HG02973 (cell line): ENCODE measurements around the gene SYCP3.

Experiments
- ATAC-seq: cut with Tn5 transposase; IDR thresholded peaks from one replicate; pipeline ENCODE4 v1.9.1; 2021; ENCODE audit warnings: moderate library complexity; ENCODE audit not compliant: unreplicated experiment

SYCP3 gene

DNA sequence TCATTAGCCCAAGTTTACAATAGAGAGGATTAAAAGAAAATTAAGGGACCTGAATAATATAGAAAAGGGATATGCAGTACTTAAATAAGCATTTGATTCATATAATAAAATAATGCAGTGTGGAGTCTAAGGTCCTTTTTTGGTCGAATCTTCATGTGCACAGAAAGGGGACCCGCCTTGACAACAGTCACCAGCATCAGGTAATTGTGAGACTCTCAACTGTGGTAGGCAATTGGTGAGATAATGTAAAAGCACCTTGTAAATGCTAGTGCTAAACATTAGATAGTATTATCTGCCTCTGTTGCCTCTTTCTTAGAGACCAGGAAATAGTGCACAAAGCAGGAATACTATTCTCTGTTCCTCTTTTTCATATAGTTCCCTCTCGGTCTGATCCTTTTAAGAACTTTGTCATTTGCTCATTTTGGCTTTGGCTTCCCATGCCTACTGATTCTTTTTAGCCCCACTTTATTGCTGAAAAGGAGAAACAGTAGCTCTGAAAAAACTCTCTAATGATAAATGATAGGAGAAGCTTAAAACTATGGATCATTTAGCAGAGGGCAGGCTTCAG is 24.3 kb downstream of the SYCP3 start:
- no peak for ATAC-seq

DNA sequence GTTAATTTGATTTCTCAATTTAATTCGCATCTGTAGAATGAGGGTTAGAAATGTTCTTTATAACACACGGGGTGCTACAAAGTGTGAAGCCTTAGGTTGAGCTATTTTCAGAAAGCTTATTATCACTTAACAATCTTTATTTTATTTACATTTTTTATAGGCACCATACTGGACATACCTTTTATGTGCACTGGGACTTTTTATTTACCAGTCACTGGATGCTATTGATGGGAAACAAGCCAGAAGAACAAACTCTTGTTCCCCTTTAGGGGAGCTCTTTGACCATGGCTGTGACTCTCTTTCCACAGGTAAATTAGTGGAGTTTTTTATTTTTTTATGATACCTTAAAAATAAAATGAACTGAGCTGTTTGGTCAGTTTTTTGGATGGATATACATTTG is 25.3 kb downstream of the SYCP3 start:
- no peak for ATAC-seq

DNA sequence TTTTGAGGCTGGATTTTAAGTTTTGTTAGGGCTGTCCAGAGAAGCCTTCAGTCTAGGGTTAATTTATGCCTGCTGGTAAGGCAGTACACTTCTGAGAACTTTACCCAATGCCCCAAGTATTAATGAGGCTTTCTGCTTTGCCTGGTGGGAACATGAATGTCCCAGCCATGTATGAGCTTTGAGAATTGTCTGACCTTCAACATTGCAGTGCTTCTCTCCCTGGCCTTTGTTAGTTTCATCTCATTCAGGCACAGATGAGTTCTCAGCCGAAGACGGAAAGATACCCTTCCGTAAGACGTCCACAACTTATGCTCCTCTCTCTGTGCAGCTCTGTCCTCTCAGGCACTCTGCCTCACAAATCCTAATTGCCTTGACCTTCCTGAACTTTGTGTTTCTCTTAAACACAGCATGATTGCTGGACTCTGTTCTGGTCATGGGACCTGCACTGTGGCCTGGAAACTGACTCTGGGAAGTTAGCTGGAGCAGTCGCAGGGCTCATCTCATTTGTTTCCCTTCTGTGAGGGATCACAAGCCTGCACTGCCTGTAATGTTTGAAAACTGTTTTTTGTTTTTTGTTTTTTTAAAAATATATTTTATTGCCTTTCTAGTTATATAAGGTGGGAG is 26.1 kb downstream of the SYCP3 start:
- ATAC-seq = no peak

DNA sequence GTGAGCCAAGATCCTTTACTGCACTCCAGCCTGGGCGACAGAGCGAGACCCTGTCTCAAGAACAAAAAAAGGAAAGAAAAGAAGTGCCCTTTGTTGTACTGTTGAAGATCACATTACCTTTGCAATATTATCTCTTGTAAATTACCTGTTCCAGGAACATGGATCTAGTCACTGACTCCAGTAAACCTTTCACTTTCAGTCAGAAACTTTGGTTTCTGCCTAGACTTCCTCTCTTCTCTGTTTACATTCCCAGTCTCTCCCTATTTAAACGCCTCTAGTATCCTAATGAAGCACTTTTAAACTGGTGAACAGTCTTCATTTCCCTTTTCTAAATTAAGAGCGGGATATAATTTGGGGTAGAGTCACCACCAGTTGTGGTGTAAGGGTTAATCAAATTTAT is 29.0 kb downstream of the SYCP3 start:
- ATAC-seq = no peak

DNA sequence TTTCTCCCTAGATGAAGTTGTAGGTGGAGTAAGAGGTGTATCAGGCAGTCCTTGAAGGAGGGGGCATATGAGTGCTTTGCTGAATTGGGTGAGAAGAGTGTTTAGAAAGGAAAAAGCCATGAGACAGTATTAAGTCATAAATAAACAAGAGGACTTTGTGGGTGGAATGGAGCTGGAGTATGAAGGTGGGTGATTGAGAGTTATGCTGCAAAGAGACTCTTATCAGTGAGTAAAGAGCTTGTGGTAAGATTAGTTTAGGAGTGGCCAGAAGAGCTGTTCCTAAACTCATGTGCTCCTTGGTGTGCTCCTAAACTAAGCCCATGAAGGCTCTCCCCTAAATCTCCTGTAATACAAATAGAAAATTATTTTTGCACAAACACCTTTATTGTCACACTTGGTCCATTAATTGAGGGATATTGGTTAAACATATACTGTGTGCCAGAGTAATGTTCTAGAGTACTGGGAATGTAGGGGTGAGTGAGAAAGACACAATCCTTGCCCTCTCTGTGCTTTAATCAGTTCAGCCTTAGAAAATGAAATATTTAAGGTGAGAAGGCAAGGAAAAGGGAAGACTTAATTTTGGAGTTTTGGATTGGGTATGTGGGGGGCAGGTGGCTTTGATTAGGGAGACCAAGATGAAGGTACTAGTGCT is 32.0 kb downstream of the SYCP3 start:
- ATAC-seq = no peak

DNA sequence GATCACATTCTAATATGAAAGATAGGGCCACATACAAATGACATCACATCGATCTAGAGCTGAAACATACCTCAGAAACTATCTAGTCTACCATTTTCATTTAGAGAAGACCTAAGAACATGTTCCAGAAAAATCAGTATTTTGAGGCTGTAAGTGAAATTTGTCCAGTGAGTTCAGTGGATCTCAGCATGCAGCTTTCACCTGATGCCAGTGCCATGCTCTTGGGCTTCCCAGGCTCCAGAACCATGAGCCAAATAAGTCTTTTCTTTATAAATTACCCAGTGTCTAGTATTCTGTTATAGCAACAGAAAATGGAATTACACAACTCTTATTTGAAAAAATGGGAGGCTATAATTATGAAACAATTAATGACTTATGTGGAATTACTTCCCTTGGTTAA is 32.9 kb downstream of the SYCP3 start:
- ATAC-seq = no peak

DNA sequence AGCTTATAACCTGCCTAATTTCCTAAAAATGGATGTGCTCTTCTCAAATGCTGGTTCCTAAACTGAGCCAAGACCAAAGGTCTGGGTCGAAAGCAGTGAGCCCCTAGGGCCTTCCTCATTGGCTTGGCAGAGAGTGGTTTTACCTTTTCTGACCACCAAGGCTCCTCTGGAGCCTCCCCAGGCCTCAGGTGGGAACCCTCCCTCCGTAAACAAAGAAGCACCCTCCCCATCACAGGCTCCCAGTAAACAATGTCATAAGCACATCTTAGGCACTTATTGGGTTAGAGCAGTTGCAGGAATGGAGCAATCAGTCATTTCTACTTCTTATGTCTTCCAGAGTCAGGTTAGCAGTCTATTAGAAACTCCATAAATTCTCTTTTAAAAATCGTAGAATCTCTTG is 35.8 kb downstream of the SYCP3 start:
- no peak for ATAC-seq

DNA sequence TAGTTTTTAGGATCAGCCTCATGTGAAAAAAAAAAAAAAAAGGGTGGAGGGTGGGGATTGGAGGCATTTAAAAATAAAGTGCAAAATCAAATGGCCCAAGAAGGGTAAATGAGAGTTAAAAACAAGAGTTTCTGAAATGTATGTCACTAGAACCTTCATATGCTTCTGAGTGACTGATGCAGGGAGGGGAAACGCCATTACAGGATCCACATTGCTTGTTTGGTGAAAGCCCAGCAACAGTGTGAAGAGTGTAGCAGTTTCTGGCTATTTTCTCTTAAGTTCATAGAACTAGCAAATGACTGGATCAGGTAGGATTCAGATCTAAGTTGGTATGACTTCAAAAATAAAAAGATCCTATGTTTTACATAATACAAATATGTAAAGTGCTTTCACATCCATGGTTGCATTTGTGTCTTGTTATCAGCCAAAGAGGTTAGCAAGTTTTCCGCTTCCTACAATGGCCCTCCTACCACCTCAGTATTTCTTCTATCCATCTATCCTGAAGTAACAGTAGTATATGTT is 38.9 kb downstream of the SYCP3 start:
- no peak for ATAC-seq

DNA sequence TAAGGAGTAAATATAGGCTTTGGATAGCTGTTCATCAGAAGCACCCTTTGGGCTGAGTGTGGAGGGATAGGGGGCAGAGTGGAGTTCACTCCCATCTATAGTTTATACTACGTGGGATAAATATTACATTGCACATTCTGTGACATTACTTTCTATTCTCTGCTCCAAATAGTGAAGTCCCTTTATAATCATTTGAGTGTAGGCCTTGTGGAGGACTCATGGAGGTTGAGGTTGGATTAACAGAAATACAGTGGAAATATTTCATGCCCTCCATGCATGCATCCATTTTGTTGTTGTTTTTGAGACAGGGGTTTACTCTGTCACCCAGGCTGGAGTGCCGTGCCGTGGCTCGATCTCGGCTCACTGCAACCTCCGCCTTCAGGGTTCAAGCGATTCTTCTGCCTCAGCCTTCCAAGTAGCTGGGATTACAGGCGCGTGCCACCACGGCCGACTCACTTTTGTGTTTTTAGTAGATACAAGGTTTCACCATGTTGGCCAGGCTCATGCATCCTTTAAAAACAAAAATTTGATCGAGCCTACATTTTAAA is 40.4 kb downstream of the SYCP3 start:
- no peak for ATAC-seq

DNA sequence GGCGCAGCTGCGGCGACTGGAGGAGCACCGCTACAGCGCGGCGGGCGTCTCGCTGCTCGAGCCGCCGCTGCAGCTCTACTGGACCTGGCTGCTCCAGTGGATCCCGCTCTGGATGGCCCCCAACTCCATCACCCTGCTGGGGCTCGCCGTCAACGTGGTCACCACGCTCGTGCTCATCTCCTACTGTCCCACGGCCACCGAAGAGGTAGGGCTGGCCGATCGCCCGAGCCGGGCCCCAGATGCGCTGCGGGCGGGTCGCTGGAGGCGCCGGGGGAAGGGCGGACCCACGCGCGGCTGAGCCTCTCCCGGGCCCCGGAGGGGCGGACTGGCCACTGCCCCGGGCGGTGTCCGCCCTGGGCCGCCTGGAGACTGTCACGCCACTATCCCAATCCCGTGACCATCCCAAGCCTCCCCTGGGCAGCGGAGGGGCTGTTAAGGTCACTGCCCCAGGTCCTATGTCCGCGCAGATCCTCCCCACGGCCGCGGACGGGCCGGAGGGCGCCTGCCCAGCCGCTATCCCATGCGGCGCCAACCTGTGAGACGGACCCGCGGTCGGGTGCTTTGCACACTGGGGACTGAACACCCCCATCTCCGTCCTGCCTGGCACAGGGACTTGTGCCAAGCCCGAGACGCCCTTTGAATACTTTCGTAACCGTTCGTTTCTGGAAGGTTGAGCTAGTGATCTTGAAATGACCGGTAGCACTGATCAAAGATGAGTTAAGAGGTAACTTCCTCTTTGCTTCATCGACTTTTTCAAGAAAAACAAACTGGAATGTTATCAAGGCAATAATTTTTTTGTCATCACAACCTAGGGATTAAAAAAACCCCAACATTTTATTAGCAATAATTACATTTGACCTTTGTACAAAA is 41.1 kb downstream of the SYCP3 start:
- peak; percentile 26 for ATAC-seq

DNA sequence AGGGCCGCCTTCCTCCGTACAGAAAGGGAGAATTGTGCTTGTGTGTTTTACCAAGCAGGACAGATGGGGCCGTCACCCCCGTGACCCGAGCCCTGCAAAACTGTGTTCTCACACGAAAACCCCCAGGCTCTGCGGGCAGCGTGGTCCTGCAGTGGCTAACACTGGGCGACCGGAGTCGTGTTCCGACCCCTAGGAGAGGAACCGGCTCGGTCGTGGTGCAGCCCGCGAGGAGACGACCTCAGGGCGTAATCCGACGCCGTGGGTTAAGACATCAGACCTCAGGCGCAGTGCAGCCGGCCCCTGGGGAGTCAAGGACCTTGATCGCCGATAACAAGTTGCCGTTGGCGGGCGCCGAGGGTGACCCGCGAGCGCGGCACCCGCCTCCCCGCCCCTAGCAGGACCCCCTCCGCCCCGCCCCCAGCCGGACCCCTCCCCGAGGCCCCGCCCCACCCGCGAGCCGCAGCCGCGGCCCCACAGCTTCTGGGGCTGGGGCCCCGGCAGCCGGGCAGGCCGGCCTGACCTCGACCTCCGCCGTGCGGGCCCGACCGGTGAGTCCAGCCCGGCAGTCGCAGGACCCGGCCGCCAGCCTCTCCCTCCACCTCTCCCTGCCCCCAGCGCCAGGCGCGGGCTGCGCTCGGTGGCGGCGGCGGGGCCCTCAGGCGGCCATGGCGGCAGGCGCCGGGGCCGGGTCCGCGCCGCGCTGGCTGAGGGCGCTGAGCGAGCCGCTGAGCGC is 41.9 kb downstream of the SYCP3 start, which contains the start of gene CHPT1:
Gene CHPT1, plus strand, starts transcription at position 444 of the 733 bp plus-strand sequence. Its CDS starts 222 bp downstream, at position 666.
- ATAC-seq = peak; percentile 63

DNA sequence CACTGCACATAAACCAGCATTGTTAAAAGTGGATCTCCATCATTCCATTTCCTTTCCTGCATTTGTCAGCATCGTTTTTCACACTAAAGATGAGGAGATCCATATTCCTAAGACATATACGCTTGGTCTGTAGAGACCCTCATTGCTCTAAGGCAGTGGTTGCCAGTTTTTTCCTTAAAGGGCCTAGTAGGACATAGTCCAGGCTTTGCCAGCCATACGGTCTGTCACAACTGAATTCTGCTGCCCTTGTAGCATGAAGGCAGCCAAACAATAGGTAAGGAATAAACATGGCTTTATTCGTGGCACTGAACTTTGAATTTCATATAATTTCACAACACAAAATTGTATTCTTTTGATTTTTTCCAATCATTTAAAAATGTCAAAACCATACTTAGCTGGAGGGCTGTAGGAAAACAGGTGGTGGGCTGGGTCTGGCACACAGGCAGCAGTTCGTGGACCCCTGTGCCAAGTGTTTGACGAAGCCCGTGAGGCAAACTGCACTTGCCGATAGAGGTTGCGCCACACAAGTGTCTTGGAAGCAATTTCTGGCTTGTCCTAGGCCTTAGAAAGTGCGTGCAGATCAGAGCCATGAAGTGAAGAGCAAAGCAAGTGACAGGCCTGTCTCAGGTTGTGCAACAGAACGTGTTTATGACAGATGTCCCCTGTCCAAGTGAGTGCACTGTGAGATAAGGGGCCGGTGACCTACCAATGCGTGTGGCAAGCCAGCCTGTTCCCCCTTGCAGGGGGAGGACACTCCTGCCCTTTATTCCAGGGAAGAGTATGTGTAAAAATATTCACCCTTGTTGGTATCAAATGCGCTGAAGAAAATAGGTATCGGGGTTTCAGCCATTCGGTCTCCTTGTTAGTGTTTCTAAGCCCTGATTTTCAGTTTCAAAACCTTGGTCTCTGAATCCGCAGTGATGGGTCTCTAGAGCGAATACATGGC is 42.7 kb downstream of the SYCP3 start:
- ATAC-seq = peak; percentile 9

DNA sequence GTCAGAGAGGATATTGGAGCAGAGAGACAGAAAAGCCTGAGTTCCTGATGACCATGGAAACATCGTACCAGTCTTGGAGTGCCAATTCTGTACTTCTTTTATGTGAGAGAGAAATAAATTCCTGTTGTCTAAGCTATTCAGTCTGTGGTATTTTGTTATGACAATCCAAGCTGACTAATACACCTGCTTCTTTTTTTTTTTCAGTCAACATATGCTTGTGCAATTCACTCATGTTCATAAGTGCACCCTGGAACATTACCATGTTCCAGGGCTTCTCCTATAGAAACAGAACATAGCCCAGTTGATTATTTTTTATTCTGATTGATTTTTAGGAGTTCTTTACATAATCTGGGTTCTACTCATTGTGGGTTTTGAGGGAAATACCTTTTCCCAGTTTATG is 43.6 kb downstream of the SYCP3 start:
- ATAC-seq = no peak

DNA sequence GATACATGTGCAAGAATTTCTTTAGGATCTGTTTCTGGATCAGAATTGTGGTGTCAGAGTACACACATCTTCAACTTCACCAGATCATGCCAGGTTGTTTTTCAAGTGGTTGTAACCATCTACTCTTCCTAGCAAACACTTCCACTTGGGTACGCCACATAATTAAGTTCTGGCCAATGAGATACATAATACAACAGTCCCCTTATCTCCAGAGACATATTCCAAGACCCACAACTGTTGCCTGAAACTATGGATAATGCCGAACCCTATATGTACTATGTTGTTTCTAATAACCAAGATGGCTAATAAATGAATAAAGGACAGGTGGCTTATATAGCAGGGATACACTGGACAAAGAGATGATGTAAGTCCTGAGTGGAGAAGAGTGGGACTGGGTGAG is 44.3 kb downstream of the SYCP3 start:
- ATAC-seq = no peak

DNA sequence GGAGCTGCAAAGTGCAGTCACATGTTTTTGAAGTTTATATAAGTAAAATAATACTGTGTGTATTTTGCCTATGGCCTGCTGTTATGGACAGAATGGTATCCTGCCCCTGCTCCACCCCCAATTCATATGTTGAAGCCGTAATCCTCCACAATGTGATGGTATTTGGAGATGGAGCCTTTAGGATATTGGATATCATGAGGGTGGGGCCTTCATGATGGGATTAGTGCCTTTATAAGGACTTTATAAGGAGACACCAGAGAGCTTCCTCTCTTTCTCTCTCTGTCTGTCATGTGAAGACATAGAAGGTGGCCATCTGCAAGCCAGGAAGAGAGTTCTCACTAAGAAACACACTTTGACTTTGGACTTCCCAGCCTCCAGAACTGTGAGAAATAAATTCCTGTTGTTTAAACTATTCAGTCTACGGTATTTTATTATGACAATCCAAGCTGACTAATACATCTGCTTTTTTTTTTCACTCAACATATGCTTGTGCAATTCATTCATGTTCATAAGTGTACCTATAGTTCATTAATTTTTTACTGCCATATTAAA is 44.9 kb downstream of the SYCP3 start:
- ATAC-seq = no peak

DNA sequence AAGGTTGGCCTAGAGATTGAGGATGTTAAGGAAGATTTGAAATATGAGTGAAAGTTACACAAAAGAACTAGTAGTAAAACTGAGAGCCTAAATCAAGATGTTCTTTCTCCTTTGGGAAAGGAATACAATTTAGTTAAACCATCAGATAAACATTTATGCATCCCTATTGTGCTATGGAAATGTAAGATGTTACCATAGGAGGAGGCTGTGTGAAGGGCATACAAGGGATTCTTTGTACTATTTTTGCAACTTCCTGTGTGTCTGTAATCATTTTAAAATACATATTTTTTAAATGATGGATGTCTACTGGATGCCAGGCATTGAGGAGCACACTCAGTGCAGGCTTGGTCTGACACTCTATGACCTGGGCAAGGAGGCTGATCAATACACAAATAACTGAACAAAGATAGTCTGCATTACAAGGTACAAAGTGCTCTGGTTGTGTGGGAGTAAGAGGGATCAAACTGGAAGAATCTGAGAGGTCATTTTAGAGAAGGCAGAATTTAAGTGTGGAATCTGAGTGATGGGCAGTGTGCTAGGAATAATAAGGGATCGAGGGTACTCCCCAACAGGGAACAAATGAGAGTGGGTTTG is 47.7 kb downstream of the SYCP3 start:
- no peak for ATAC-seq

DNA sequence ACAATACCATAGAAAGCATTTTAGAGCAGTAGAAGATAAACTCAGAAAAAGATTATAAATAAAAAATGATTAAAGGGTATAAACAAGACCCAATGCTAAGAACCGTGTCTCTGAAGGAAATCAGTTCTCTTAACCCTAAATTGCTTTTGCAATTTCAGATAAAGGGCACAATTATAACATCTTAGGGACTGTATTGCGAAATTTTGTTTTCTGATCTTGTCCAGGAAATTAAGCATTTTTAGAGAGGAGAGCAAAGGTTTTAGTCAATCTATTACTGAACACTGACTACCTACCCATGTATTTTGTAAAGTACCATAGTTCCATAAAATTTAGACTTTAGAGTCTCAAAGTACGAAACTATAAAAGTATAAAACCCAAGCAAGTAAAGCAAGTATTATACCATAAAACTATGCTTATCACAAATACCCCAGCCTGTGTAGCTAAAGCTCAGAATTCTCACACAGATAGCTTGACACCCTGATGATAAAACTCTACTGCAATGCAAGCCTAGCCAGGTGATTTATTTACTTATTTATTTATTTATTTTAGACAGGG is 48.6 kb downstream of the SYCP3 start:
- ATAC-seq = no peak

DNA sequence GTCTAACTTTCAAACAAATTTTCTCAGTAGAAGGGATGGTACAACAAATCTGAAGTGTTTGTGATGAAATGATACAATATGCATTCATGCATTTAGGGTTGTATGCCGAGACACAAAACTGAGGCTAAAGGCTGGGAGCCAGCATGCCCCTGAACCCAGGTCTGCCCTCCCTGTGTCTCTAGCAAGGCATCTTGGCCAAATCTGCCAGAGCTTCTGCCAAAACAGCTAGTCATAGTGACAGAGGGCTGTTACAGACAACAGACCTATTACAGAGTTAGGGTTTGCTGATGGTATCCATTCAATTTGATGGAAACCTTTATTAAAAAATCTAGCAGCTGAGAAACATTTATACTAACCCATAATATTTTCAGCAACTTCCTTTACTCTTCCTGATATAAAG is 53.1 kb downstream of the SYCP3 start:
- ATAC-seq = no peak
